ENCODE results near the gene CETN3.
A peak's percentile ranks its signal among the peaks of the same experiment; 100 is the strongest.

Gene CETN3

DNA sequence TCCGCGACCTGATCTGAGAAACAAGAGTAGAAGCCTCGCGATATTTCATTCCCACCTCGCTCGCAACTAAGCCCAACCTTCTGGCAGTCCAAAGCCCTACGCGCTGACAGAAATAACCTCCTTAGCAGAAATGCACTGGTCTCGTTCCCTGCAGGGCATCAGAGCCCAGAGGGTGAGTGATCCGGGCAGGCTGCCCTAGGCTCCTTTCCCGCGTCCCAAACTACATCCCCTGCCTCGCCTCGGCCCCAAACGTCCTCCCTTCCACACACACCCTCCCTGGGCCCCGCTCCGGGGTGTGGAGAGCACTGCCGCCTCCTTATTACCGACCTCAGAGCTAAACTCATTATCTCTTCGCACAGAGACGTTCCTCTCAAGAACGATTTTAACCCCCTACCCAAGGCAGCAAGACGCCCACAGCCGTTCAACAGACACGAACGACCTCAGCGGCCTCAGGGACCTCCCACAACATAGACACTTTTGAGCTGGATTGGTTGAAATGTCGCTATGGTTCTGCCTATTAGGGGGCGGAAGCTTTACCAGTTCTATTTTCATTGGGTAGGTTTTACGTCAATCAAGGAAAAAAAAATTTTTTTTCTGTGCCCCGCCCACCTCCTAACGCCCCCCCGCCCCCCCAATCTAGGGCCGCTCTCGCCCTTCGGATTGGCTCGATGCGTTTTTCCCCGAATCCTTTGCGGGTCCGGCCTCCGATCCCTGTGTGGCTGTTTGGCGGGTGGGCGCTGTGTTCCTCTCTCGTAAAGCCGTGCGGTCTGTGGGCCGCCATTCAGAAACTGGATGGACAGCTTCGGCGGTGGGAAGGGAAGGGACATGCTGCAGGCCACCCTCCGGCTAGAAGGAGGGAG, at the start of gene CETN3:
CETN3 (minus strand) TSS at position 439 of the 860 bp plus-strand sequence; CDS start at position 344, 95 bp downstream.
- Histone ChIP-seq H3K9me3 (ENCODE audit: control insufficient read depth, insufficient read depth, low read length) (no peaks in the 10 kb centered on the region), H3K4me1 (ENCODE audit: control insufficient read depth, insufficient read depth, low read length) (no peaks in the 10 kb centered on the region), H3K4me3 (ENCODE audit: low read length) (peak within 1 kb of the TSS; percentile 82), H3K27me3 (ENCODE audit: control insufficient read depth, insufficient read depth, low read length) (no peaks in the 10 kb centered on the region), H3K27ac (ENCODE audit: low read length) (no peak within 1 kb of the TSS), H3K36me3 (ENCODE audit: control insufficient read depth, insufficient read depth, low read length) (peaks cover 2% of the 10 kb centered on the region; the same call in 1 of the 2 replicates)
- no CpG with 5 or more reads among the region's 51 CpGs for WGBS (ENCODE audit: insufficient coverage, insufficient read length)
- DNase-seq (ENCODE audit: low read depth, low spot score) = peak; percentile 86

DNA sequence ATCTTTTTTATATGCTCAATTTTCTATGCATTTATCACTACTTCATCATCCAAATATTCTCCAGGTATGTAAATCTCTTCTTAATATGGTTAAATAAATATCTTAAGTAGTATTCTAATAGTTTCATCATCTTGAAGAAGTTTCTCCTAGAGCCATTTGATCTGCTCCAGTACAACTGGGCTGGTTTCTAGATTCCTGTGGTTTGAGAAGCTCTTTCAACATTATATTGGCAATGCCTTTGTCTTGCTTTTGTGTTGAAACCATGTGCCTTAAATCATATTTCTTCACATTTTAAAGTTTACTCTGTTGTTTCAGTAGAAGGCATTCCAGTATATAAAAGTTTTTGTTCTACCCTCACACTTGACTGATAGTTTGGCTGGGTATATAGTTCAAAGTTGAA, 37.4 kb upstream of the CETN3 start:
- no peak overlapping the region for H3K27ac ChIP-seq (ENCODE audit: low read length)
- no peak for DNase-seq (ENCODE audit: low read depth, low spot score)
- H3K4me3 ChIP-seq (ENCODE audit: low read length) = no peak overlapping the region
- H3K27me3 ChIP-seq (ENCODE audit: control insufficient read depth, insufficient read depth, low read length) = no peaks in the 10 kb centered on the region
- H3K4me1 ChIP-seq (ENCODE audit: control insufficient read depth, insufficient read depth, low read length) = no peaks in the 10 kb centered on the region
- no peaks in the 10 kb centered on the region for H3K36me3 ChIP-seq (ENCODE audit: control insufficient read depth, insufficient read depth, low read length)
- no peaks in the 10 kb centered on the region for H3K9me3 ChIP-seq (ENCODE audit: control insufficient read depth, insufficient read depth, low read length)

DNA sequence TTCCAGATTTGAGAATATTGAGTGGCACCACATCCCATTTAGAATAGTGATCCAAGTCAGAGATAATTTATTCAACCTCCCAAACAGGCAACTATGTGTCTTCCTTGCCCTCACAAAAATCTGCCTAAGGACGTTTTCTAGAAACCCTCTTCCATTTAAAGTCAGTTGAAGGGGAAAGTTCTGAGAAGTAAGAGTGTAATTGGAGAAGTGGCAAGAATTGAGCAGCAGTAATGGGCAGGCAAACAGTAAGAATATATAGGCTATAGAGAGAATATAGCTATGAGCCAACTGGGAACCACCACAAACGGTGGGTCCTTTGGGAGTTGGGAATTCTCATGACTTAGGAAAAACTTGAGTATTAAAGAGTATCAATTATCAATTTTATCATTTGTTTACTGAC, 31.1 kb upstream of the CETN3 start:
- no peaks in the 10 kb centered on the region for H3K9me3 ChIP-seq (ENCODE audit: control insufficient read depth, insufficient read depth, low read length)
- no CpG with 5 or more reads among the region's 2 CpGs for WGBS (ENCODE audit: insufficient coverage, insufficient read length)
- no peak overlapping the region for H3K4me3 ChIP-seq (ENCODE audit: low read length)
- no peaks in the 10 kb centered on the region for H3K36me3 ChIP-seq (ENCODE audit: control insufficient read depth, insufficient read depth, low read length)
- no peak overlapping the region for H3K27ac ChIP-seq (ENCODE audit: low read length)
- no peaks in the 10 kb centered on the region for H3K4me1 ChIP-seq (ENCODE audit: control insufficient read depth, insufficient read depth, low read length)
- H3K27me3 ChIP-seq (ENCODE audit: control insufficient read depth, insufficient read depth, low read length) = no peaks in the 10 kb centered on the region
- no peak for DNase-seq (ENCODE audit: low read depth, low spot score)

DNA sequence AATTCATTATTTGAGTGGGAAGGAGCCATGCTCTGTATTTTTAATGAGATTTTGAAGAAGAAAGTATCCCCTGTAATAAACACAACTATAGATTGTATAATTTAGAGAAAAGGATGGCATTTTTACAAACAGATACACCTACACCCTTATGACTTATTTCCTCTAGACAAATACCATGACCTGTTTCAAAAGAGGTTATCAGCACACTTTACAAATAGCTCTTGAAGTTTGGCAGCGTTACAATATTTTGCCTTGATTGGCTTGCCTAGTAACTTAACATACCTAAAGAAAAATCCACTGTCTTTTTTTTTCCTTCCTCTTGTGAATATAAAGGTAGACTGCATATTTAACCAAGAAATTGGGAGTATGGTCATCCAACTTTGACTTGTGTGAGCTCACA, 28.5 kb upstream of the CETN3 start:
- Histone ChIP-seq H3K27me3 (ENCODE audit: control insufficient read depth, insufficient read depth, low read length) (no peaks in the 10 kb centered on the region), H3K36me3 (ENCODE audit: control insufficient read depth, insufficient read depth, low read length) (no peaks in the 10 kb centered on the region), H3K9me3 (ENCODE audit: control insufficient read depth, insufficient read depth, low read length) (no peaks in the 10 kb centered on the region), H3K4me3 (ENCODE audit: low read length) (no peak overlapping the region), H3K27ac (ENCODE audit: low read length) (no peak overlapping the region), H3K4me1 (ENCODE audit: control insufficient read depth, insufficient read depth, low read length) (no peaks in the 10 kb centered on the region; the same call in 1 of the 2 replicates)
- WGBS (ENCODE audit: insufficient coverage, insufficient read length) = no CpG with 5 or more reads among the region's 1 CpG
- DNase-seq (ENCODE audit: low read depth, low spot score) = no peak

DNA sequence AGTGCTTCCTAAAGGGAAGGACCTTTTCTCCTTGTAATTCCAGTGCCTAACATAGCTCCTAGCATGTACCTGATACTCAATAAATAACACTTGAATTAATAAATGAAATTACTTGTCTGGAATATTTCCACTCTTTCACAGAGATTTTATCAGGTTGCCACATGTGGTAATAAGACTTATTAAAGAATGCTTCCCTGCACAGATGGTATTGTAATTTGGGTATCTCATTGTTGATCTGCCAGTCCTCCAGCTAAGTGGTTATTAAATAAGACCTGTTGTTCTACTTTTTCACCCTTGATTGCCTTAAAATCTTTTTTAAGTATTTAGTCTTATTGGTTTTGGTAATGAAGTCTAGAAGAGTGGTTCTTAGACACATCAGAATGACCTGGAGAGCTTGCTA, 28.1 kb upstream of the CETN3 start:
- no peak overlapping the region for H3K27ac ChIP-seq (ENCODE audit: low read length)
- H3K4me3 ChIP-seq (ENCODE audit: low read length) = no peak overlapping the region
- no peaks in the 10 kb centered on the region for H3K9me3 ChIP-seq (ENCODE audit: control insufficient read depth, insufficient read depth, low read length)
- DNase-seq (ENCODE audit: low read depth, low spot score) = no peak
- H3K4me1 ChIP-seq (ENCODE audit: control insufficient read depth, insufficient read depth, low read length) = no peaks in the 10 kb centered on the region; the same call in 1 of the 2 replicates
- no peaks in the 10 kb centered on the region for H3K36me3 ChIP-seq (ENCODE audit: control insufficient read depth, insufficient read depth, low read length)
- H3K27me3 ChIP-seq (ENCODE audit: control insufficient read depth, insufficient read depth, low read length) = no peaks in the 10 kb centered on the region

DNA sequence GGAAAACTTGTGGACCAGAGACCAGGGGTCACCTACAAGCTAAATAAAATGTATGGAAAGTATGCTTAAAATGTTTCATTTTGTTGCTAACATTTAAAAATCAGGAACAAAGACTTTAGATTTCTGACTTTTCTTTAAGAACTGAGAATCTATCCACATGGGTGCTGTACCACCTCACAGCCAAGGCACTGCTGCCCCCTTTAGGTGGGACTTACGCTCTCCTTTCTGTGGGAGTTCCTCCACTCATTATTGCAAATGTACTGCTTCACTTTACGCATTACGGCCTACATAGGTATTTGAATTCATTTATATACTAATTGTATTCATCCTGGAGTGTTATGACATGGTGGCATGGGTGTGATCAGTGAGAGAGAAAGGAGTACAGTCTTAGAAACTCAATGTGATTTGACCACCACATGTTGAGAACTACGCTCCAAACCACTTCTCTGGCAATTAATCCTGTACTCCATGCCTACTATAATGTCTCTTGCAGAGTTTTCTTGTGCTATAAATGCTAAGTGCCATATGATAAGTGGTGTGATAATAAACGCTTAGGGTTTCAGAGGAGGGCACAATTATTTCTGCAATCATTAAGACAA, 24.7 kb upstream of the CETN3 start:
- Histone ChIP-seq H3K4me3 (ENCODE audit: low read length) (no peak overlapping the region), H3K27ac (ENCODE audit: low read length) (no peak overlapping the region), H3K9me3 (ENCODE audit: control insufficient read depth, insufficient read depth, low read length) (no peaks in the 10 kb centered on the region), H3K36me3 (ENCODE audit: control insufficient read depth, insufficient read depth, low read length) (no peaks in the 10 kb centered on the region), H3K4me1 (ENCODE audit: control insufficient read depth, insufficient read depth, low read length) (no peaks in the 10 kb centered on the region; the same call in 1 of the 2 replicates), H3K27me3 (ENCODE audit: control insufficient read depth, insufficient read depth, low read length) (no peaks in the 10 kb centered on the region)
- no peak for DNase-seq (ENCODE audit: low read depth, low spot score)
- WGBS (ENCODE audit: insufficient coverage, insufficient read length) = no CpG with 5 or more reads among the region's 5 CpGs

DNA sequence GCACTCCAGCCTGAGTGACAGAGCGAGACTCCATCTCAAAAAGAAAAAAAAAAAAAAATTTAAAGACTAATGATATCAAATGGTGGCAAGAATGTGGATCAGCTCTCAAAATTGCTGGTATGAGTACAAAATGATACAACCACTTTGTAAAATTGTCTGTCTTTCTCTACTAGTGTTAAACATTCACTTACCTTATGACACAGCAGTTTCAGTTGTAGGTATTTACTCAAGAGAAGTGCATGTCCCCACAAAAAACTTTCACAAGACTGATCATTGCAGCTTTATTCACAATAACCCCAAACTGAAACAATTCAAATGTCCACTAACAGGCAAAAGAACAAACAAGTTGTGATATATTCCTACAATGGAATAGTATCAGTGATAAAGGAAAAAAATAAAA, 14.7 kb upstream of the CETN3 start:
- no peaks in the 10 kb centered on the region for H3K27me3 ChIP-seq (ENCODE audit: control insufficient read depth, insufficient read depth, low read length)
- H3K27ac ChIP-seq (ENCODE audit: low read length) = no peak overlapping the region
- no peaks in the 10 kb centered on the region for H3K9me3 ChIP-seq (ENCODE audit: control insufficient read depth, insufficient read depth, low read length)
- H3K36me3 ChIP-seq (ENCODE audit: control insufficient read depth, insufficient read depth, low read length) = no peaks in the 10 kb centered on the region
- H3K4me1 ChIP-seq (ENCODE audit: control insufficient read depth, insufficient read depth, low read length) = peaks cover 2% of the 10 kb centered on the region; the same call in 1 of the 2 replicates
- H3K4me3 ChIP-seq (ENCODE audit: low read length) = no peak overlapping the region
- no CpG with 5 or more reads among the region's 1 CpG for WGBS (ENCODE audit: insufficient coverage, insufficient read length)
- DNase-seq (ENCODE audit: low read depth, low spot score) = no peak

DNA sequence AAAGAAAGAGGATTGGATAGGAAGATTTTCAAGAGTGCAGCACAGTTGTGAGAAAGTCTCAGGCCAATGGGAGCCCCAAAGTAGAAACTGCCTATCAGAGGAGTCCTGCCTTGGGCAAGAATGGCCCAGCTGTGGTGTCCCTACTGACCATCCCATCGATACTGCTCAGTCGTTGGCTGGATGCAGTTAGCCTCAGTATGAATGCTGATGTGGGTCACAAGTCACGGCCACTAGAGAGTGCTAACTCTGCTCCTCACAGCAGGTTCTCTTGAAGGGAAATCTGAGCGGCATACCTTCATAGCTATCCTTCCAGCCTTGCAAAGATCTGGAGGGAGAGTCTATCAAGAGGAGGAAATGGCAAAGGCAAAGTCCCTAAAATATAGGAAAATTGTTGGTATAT, 11.6 kb upstream of the CETN3 start:
- Histone ChIP-seq H3K36me3 (ENCODE audit: control insufficient read depth, insufficient read depth, low read length) (no peaks in the 10 kb centered on the region), H3K4me3 (ENCODE audit: low read length) (no peak overlapping the region), H3K27ac (ENCODE audit: low read length) (no peak overlapping the region), H3K27me3 (ENCODE audit: control insufficient read depth, insufficient read depth, low read length) (no peaks in the 10 kb centered on the region), H3K9me3 (ENCODE audit: control insufficient read depth, insufficient read depth, low read length) (no peaks in the 10 kb centered on the region), H3K4me1 (ENCODE audit: control insufficient read depth, insufficient read depth, low read length) (peaks cover 2% of the 10 kb centered on the region; the same call in 1 of the 2 replicates)
- peak; percentile 20 for DNase-seq (ENCODE audit: low read depth, low spot score)
- WGBS (ENCODE audit: insufficient coverage, insufficient read length) = no CpG with 5 or more reads among the region's 4 CpGs

DNA sequence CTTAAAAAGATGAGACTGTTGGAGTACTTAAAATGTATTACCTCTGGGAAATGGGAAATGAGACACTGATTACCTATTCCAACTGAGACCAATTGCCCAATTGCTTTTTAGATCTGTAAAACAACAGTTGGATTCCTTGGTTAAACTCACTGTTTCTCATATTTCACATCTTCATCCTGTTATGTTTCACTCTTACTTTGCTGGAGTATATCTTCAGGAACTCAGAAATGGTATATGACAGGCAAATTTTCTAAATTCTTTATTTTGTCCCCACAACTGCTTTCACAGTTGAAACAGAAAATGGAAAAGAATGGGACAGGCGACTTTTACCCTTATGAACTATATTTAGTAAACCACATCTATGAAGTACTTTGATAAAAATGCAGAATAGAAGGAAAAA, 8.7 kb upstream of the CETN3 start:
- no CpG with 5 or more reads among the region's 1 CpG for WGBS (ENCODE audit: insufficient coverage, insufficient read length)
- H3K4me1 ChIP-seq (ENCODE audit: control insufficient read depth, insufficient read depth, low read length) = peaks cover 2% of the 10 kb centered on the region; the same call in 1 of the 2 replicates
- H3K9me3 ChIP-seq (ENCODE audit: control insufficient read depth, insufficient read depth, low read length) = no peaks in the 10 kb centered on the region
- H3K36me3 ChIP-seq (ENCODE audit: control insufficient read depth, insufficient read depth, low read length) = no peaks in the 10 kb centered on the region
- H3K27ac ChIP-seq (ENCODE audit: low read length) = no peak overlapping the region
- DNase-seq (ENCODE audit: low read depth, low spot score) = no peak
- no peak overlapping the region for H3K4me3 ChIP-seq (ENCODE audit: low read length)
- H3K27me3 ChIP-seq (ENCODE audit: control insufficient read depth, insufficient read depth, low read length) = no peaks in the 10 kb centered on the region

DNA sequence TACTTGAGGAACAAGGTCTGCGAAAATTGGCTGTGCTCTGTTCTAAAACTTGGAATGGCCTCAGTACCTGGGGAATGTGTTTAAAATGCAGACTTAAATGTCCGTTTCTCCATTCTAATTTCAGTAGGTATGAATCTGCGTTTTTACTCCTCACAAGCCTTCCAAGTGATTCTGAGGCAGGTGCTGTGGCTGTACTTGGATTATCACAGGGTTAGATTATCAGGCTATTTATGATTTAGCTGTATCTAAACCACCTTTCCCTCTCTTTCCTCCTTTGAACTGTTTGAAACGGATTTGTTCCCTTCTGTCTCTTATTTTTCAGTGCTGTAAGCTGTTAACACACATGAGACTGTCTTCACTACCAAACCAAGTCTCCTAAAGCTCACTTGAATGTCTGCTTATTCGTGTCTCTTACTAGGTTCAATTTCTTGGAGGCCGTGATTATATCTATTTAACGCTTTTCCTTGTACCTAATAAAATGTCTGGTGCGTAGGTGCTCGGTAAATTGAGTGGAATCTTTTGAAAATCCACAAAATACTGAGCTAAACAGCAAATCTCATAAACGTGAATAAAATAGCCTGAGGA, 714 bp upstream of the CETN3 start:
- 100% methylated on average over 1 of the region's 10 CpGs for WGBS (ENCODE audit: insufficient coverage, insufficient read length)
- Histone ChIP-seq H3K36me3 (ENCODE audit: control insufficient read depth, insufficient read depth, low read length) (no peaks in the 10 kb centered on the region), H3K4me3 (ENCODE audit: low read length) (peak overlapping the region; percentile 66; the same call in 1 of the 2 replicates), H3K27ac (ENCODE audit: low read length) (no peak overlapping the region), H3K27me3 (ENCODE audit: control insufficient read depth, insufficient read depth, low read length) (no peaks in the 10 kb centered on the region), H3K4me1 (ENCODE audit: control insufficient read depth, insufficient read depth, low read length) (no peaks in the 10 kb centered on the region), H3K9me3 (ENCODE audit: control insufficient read depth, insufficient read depth, low read length) (no peaks in the 10 kb centered on the region)
- no peak for DNase-seq (ENCODE audit: low read depth, low spot score)
